NOMO-1 treated with dmso at 0.1 percent for 144 hours (cell line): ENCODE results near the gene UNC79.

Experiments
- DNase-seq: peaks from one replicate; lab custom pipeline; 2025; ENCODE audit not compliant: unreplicated experiment; lab: John Stamatoyannopoulos, UW

Gene UNC79

DNA sequence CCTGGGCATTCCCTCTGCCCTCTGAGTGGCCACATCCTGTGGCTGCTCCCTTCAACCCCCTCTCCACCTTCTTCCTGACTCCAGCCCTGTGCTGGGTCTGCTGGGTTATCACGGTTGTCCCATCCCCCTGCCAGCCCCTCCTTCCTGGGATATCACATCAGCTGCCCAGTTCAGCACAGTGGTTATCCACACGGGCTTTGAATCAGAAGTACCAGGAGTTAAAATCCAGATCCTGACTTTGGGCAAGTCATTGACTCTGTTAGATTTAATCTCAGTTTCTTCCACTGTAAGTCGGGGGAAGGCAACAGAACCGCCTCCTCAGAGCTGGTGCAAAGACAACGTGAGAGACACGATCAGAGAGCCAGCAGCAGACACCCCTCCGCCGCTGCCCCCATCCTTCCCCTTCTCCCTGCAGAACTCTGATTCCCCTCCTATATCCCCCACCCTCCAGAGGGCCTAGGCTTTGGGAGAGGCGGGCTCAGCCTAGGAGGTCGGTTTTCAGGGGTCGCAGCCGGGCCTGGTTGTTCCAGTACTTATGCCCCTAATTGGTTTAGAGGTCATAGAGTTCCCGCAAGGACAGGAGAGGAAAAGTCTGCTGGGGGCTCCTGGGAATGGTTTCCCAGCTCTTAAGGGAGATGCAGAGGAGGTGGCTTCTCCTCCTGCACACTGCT lies 315.0 kb downstream of the UNC79 start:
- DNase-seq, result no peak

DNA sequence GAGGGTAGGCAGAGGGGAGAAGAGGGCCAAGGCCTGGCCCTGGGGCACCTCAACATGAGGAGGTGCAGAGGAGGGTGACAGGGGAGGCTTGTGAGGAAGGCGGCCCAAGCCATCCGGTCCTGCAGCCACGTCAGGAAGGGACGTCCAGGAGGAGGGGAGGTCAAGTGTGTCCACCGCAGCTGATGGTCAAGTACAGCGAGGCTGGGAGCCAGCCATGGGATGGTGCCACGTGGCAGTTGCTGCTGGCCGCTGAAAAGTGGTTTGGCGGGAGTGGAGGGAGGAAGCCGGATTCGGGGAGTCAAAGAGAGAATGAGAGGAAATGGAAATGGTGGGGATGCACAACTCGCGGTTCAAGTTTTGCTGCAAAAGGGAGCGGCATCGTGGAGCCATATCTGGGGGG lies 316.4 kb downstream of the UNC79 start:
- DNase-seq, result no peak

DNA sequence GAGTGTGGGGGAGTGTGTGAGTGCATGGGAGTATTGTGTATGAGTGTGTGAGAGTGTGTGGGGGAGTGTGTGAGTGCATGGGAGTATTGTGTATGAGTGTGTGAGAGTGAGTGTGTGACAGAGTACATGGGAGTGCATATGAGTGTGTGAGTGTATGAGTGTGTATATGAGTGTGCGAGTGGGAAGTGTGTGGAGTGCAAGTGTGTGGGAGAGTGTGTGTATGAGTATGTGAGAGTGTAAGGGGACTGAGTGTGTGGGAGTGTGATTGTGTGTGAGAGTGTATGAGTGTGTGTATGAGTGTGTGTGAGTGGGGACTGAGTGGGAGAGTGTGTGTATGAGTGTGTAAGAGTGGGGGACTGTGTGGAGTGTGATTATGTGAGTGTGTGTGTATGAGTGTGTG lies 316.8 kb downstream of the UNC79 start:
- DNase-seq, result no peak

DNA sequence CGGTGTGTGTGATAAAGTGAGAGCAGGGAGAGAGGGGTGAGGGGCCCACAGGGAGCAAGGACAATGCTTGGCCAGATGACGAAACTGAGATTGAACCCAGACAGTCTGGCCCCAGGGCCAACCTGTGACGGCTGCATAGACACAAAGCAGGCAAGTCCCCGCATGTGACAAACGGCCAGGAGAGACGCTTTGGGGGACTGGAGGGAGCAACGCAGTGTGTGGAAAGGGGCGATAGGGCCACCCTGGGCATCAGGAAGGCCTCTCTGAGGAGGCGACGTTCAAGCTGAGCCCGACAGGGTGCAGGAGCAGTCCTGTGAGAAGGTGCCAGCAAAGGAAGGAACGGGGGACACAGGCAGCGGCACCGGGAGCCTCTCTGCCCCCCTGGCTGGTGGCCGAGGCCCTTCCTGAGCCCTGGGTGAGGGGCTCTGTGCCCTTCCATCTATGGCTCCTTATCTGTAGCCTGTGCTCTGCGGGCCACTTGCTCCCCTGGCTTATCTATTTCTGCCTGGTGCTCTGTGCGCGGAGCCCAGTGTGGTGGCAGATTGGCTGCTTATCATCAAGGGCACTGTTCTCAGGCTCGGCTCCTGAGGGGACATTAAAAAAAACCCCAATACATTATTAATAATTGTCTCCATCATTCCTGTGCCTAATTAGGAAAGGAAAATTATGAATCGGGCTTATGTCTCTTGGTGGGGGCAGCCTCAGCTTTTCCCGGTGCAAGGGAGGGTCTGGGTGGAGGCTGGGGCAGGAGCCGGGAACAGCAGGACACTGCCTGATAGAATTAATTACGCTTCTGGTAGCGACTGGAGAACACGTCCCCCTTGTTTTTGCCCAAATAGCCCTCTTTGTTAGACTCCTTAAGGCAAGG lies 317.7 kb downstream of the UNC79 start:
- DNase-seq, result no peak

GRCh38 chr14:93749076-93749420 lies 318.3 kb downstream of the UNC79 start:
- no peak for DNase-seq

DNA sequence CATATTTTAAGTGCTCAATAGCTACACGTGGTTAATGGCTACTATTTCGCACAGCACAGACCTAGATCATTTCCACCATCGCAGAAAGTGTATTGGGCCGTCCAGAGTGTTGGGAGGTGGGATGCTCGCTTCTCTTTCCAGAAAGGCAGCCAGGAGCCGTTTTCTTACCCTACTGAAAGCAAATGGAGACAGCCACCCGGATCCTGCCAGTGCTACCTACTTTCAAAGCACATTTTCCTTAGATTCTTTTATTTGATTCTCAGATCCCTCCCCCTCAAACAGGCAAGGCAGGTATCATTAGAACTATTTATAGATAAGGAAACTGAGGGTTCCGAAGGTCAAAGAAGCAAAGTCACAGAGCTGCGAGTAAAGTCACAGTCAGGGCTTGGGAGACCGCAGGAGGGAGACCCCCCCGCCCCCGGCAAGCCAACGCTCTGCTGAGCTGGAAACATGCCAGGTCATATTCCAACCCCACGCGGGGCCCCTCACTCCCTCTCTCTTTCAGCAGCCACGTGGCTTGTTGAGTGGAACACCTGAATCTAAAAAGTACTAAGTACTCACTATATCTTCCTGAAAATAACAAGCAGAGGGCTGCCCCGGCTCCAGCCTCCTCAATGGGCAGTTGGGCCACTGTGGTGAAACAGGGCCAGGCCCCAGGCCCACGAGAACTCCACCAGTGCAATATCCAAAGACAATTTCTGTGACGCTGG lies 321.4 kb downstream of the UNC79 start:
- no peak for DNase-seq

DNA sequence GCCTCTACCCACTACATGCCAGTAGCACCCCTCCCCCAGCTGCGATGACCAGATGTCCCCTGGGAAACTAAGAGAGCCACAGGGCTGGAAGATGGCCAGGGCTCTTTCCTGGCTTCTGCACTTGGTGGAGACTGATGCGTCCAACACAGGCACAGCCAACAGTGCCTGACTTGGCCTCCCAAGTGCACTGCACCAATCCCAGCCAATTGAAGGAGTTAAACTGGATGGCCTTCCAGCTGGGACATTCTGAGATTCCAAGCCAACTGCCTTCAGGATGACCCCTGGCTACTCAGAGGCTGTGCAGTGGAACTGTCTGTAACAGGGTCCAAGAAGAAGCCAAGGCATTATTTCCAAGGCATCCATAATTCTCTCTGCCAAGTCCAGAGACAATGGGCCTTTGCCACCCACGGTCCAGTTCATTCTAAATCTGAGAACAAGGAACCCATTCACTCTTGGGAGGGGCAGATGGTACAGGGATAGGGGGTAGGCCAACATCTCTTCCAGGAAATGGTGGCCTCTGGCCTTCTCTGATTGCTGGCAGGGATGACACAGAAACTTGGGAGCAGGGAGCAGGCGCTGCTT lies 322.3 kb downstream of the UNC79 start:
- no peak for DNase-seq

- no peak for DNase-seq
Measured at GRCh38 chr14:93753647-93754046, 322.9 kb downstream of the UNC79 start.

- DNase-seq, result no peak
Measured at GRCh38 chr14:93757206-93757605, 326.5 kb downstream of the UNC79 start.
